NCI-H1048 (cell line): Measurements from ENCODE around the gene TMEM179B.
A peak's percentile ranks its signal among the peaks of the same experiment; 100 is the strongest.
"Not testable (repeated sequence)": the region's sequence is repeated elsewhere in the genome, so short reads cannot be mapped to it uniquely, and the experiment has no call there.

Experiments
- DNase-seq: peaks from one replicate; lab custom pipeline; 2025; lab: John Stamatoyannopoulos, UW

The TMEM179B gene

GRCh38 chr11:62789576-62789975 is 2.4 kb downstream of the TMEM179B start:
- no peak for DNase-seq

- DNase-seq = peak; percentile 50
Measured at GRCh38 chr11:62791501-62792201, 4.4 kb downstream of the TMEM179B start, which contains the start of gene TMEM223. TSS of gene TMEM223 (minus strand) at chr11:62792006. CDS start at chr11:62791994, 12 bp downstream.

GRCh38 chr11:62792202-62792575 is 5.0 kb downstream of the TMEM179B start:
- no peak for DNase-seq

- DNase-seq = no peak
Measured at GRCh38 chr11:62794201-62794775, 7.1 kb downstream of the TMEM179B start.

GRCh38 chr11:62796281-62796680 is 9.1 kb downstream of the TMEM179B start:
- no peak for DNase-seq

- DNase-seq = no peak
Measured at GRCh38 chr11:62799486-62799885, 12.3 kb downstream of the TMEM179B start.

- DNase-seq = no peak
Measured at GRCh38 chr11:62801071-62801470, 13.9 kb downstream of the TMEM179B start.

GRCh38 chr11:62804310-62805075 is 17.3 kb downstream of the TMEM179B start:
- no peak for DNase-seq

GRCh38 chr11:62805076-62805892 is 18.1 kb downstream of the TMEM179B start, which contains the start of gene NXF1:
TSS of gene NXF1 (minus strand) at chr11:62805440. CDS start at chr11:62805356, 84 bp downstream.
- DNase-seq = peak; percentile 87

GRCh38 chr11:62805961-62806441 is 18.8 kb downstream of the TMEM179B start:
- DNase-seq = no peak

GRCh38 chr11:62806611-62807121 is 19.5 kb downstream of the TMEM179B start:
- DNase-seq = no peak

GRCh38 chr11:62810748-62811147 is 23.5 kb downstream of the TMEM179B start:
- DNase-seq = no peak

- DNase-seq = no peak
Measured at GRCh38 chr11:62811659-62812058, 24.5 kb downstream of the TMEM179B start.

GRCh38 chr11:62816557-62816956 is 29.4 kb downstream of the TMEM179B start:
- no peak for DNase-seq

- no peak for DNase-seq
Measured at GRCh38 chr11:62817129-62817528, 29.9 kb downstream of the TMEM179B start.

GRCh38 chr11:62823677-62824076 is 36.5 kb downstream of the TMEM179B start:
- DNase-seq = no peak

- DNase-seq = not testable (repeated sequence)
Measured at GRCh38 chr11:62828130-62828529, 40.9 kb downstream of the TMEM179B start.

GRCh38 chr11:62830904-62831519 is 43.8 kb downstream of the TMEM179B start:
- DNase-seq = no peak

GRCh38 chr11:62831520-62832335 is 44.5 kb downstream of the TMEM179B start, which contains the start of gene STX5:
TSS of gene STX5 (minus strand) at chr11:62832051. CDS start at chr11:62831243, 808 bp downstream.
- peak; percentile 98 for DNase-seq
